NT2/D1 (cell line): ENCODE data around the gene ZBED3.

Experiments
- SUZ12 ChIP-seq: IDR thresholded peaks from 2 replicates; pipeline ENCODE4 v1.6.1; 2011; ENCODE audit not compliant: insufficient read length, insufficient read depth; ENCODE audit errors: extremely low read depth
- YY1 ChIP-seq: IDR thresholded peaks from 2 replicates; pipeline ENCODE4 v1.6.1; 2011; ENCODE audit not compliant: insufficient read length, insufficient read depth

DNA sequence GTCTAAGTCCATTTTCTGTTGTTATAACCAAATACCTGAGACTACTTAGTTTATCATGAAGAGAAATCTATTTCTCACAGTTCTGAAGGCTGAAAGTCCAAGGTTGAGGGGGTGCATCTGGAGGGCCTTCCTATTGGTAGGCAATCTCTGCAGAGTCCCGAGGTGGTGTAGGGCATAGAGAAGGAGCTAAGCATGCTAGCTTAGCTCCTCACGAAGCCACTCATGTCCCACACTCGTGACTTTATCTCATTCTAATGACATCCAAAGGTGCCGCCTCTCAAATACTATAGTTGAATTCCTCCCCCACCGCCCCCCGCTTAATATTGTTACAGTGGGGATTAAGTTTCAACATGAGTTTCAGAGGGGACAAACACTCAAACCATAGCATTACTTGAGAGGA lies 36.0 kb upstream of the ZBED3 start:
- TF ChIP-seq YY1 (no peak), SUZ12 (no peak)
